ENCODE measurements around the gene HOXA4.

DNA sequence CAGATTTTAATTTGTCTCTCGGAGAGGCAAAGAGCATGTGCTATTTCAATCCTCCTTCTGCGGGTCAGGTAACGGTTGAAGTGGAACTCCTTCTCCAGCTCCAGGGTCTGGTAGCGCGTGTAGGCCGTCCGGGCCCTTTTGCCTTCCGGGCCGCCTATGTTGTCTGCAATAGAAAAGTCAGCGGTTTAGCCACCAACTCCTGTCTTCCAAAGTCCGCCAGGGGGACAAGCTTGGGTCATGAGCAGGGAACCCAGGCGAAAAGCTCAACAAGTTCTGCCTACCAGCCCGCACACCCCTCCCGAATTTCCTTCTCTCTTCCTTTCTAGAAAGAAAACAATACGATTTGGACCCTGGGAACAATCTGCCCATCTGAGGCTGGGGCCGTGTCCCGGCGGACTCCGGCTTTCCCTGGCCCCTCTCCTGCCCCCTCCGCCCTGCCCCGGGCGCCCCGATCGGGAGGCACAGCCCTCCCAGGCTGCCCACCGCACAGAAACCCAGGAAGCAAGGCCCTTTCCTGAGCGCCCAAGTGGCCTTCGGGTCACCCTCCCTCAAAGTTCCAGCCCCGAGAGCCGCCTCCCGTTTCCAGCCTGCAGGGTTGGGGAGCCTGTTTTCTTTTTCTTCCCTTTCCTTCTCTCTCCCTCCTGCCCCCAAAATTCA, 11.5 kb upstream of the HOXA4 start:
- TF ChIP-seq, protein P1, sequence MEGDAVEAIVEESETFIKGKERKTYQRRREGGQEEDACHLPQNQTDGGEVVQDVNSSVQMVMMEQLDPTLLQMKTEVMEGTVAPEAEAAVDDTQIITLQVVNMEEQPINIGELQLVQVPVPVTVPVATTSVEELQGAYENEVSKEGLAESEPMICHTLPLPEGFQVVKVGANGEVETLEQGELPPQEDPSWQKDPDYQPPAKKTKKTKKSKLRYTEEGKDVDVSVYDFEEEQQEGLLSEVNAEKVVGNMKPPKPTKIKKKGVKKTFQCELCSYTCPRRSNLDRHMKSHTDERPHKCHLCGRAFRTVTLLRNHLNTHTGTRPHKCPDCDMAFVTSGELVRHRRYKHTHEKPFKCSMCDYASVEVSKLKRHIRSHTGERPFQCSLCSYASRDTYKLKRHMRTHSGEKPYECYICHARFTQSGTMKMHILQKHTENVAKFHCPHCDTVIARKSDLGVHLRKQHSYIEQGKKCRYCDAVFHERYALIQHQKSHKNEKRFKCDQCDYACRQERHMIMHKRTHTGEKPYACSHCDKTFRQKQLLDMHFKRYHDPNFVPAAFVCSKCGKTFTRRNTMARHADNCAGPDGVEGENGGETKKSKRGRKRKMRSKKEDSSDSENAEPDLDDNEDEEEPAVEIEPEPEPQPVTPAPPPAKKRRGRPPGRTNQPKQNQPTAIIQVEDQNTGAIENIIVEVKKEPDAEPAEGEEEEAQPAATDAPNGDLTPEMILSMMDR (IDR thresholded peaks at IDR 0.05): no peak
- no peak for TF ChIP-seq MAX (CRISPR knock-in tag; IDR thresholded peaks at IDR 0.05)
- TF ChIP-seq CREM (CRISPR knock-in tag; IDR thresholded peaks at IDR 0.05): no peak

Data from WTC11 (cell line).